ENCODE data around the gene PRKCE.

DNA sequence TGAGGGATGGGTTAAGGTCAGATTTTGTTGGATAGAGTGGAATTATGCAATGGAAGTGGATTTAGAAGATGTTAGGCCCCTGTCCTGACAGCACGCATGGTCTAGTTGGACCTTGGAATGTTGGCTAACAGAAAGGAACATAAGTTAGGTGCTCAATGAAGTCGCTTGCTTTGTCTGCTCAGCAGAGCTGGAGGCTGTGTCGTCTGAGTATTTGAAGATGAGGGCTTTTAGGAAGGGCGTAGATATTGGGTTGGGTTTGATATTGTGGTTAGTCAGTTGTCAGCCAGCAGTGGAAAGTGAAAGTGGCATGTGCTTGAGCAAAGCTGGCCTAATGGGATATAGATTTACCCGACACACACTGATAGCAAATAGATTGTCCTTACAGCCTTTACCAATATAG, 239.3 kb downstream of the PRKCE start:
- TF ChIP-seq, protein P1, sequence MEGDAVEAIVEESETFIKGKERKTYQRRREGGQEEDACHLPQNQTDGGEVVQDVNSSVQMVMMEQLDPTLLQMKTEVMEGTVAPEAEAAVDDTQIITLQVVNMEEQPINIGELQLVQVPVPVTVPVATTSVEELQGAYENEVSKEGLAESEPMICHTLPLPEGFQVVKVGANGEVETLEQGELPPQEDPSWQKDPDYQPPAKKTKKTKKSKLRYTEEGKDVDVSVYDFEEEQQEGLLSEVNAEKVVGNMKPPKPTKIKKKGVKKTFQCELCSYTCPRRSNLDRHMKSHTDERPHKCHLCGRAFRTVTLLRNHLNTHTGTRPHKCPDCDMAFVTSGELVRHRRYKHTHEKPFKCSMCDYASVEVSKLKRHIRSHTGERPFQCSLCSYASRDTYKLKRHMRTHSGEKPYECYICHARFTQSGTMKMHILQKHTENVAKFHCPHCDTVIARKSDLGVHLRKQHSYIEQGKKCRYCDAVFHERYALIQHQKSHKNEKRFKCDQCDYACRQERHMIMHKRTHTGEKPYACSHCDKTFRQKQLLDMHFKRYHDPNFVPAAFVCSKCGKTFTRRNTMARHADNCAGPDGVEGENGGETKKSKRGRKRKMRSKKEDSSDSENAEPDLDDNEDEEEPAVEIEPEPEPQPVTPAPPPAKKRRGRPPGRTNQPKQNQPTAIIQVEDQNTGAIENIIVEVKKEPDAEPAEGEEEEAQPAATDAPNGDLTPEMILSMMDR (IDR thresholded peaks at IDR 0.05; ENCODE audit: control extremely low read depth in 1 of 3, insufficient read depth in 1 of 3, low read depth in 1 of 3, low read length in 3 of 3) = no peak
- no peak for TF ChIP-seq EZH2 (IDR thresholded peaks at IDR 0.05; ENCODE audit: low read depth, low read length, severe bottlenecking)
- TF ChIP-seq CBX8 (IDR thresholded peaks at IDR 0.05; ENCODE audit: borderline replicate concordance, low read depth, low read length) = no peak
- no peak for TF ChIP-seq ZNF274 (IDR thresholded peaks at IDR 0.05; ENCODE audit: borderline replicate concordance, extremely low read depth, low read length)
- no peak for TF ChIP-seq POLR2AphosphoS5 (IDR thresholded peaks at IDR 0.05; ENCODE audit: low read depth, low read length)
- no peak for TF ChIP-seq POLR2A (IDR thresholded peaks at IDR 0.05; ENCODE audit: control extremely low read depth in 1 of 2, low read depth in 2 of 2, low read length in 2 of 2)
- TF ChIP-seq EP300 (IDR thresholded peaks at IDR 0.05; ENCODE audit: borderline replicate concordance in 1 of 2, low read depth in 2 of 2, low read length in 2 of 2) = no peak
- no peak for TF ChIP-seq MAX (IDR thresholded peaks at IDR 0.05)
- no peak for TF ChIP-seq TCF12 (IDR thresholded peaks at IDR 0.05; ENCODE audit: low read depth, low read length)
- no peak for TF ChIP-seq NRF1 (IDR thresholded peaks at IDR 0.05; ENCODE audit: low read depth, low read length)
- TF ChIP-seq SRF (IDR thresholded peaks at IDR 0.05; ENCODE audit: low read depth, low read length) = no peak
- no peak for TF ChIP-seq RAD21 (IDR thresholded peaks at IDR 0.05 in 1 of 2, conservative IDR thresholded peaks at IDR 0.05 in 1 of 2; ENCODE audit: low read depth in 2 of 2, low read length in 2 of 2)
